ENCODE results near the gene PTPRM.
A peak's percentile ranks its signal among the peaks of the same experiment; 100 is the strongest.

The PTPRM gene

GRCh38 chr18:8194431-8194830, 627.3 kb downstream of the PTPRM start:
- H3K27ac ChIP-seq (ENCODE audit: low read length, poor library complexity, severe bottlenecking): no peak overlapping the region
- H3K9me3 ChIP-seq (ENCODE audit: control insufficient read depth, low read length): no peaks in the 10 kb centered on the region
- H2BK5ac ChIP-seq (ENCODE audit: low read depth, low read length, poor library complexity, severe bottlenecking): no peak overlapping the region
- no peak overlapping the region for H2BK120ac ChIP-seq (ENCODE audit: low read depth, low read length)
- no peak overlapping the region for H3K4me3 ChIP-seq (ENCODE audit: insufficient read depth in 1 of 2, low read depth in 1 of 2, low read length in 2 of 2)
- H2AFZ ChIP-seq (ENCODE audit: low read depth, low read length): no peak overlapping the region
- no peak overlapping the region for H2AK5ac ChIP-seq (ENCODE audit: low read length, severe bottlenecking)
- H2BK12ac ChIP-seq (ENCODE audit: low read length in 2 of 2): no peak overlapping the region
- H2BK15ac ChIP-seq (ENCODE audit: low read depth, poor library complexity, severe bottlenecking): no peak overlapping the region
- no peak overlapping the region for H3K14ac ChIP-seq (ENCODE audit: low read length in 2 of 2)
- DNase-seq: peak; percentile 14
- H3K23ac ChIP-seq (ENCODE audit: low read length in 2 of 2): no peak overlapping the region
- peaks cover 11% of the 10 kb centered on the region for H3K79me1 ChIP-seq (replicated peaks; ENCODE audit: low read length, poor library complexity, severe bottlenecking)
- H3K4me2 ChIP-seq (ENCODE audit: low read length, poor library complexity, severe bottlenecking): no peak overlapping the region
- H4K91ac ChIP-seq (ENCODE audit: low read length): no peak overlapping the region
- H3K27me3 ChIP-seq (ENCODE audit: control insufficient read depth in 1 of 2, insufficient read depth in 1 of 2, low read length in 2 of 2): no peaks in the 10 kb centered on the region
- no peak overlapping the region for H4K8ac ChIP-seq (ENCODE audit: low read length)
- WGBS: 69% methylated on average over 6 of the region's 6 CpGs
- H3K4ac ChIP-seq (ENCODE audit: low read depth in 1 of 2, low read length in 2 of 2): no peak overlapping the region
- H3K4me1 ChIP-seq (ENCODE audit: control insufficient read depth, insufficient read depth, low read depth, low read length): no peaks in the 10 kb centered on the region
- peaks cover 0 to 4% of the 10 kb centered on the region in 2 experiments for H3K36me3 ChIP-seq (ENCODE audit: control insufficient read depth in 1 of 2, insufficient read depth in 2 of 2, low read depth in 1 of 2, low read length in 2 of 2)
- no peak overlapping the region for H3K9ac ChIP-seq (ENCODE audit: low read length)
- H3K18ac ChIP-seq (ENCODE audit: low read depth in 1 of 2, low read length in 2 of 2): no peak overlapping the region

GRCh38 chr18:8196238-8196637, 629.1 kb downstream of the PTPRM start:
- Histone ChIP-seq H3K4me3 (ENCODE audit: insufficient read depth in 1 of 2, low read depth in 1 of 2, low read length in 2 of 2) (no peak overlapping the region), H4K91ac (ENCODE audit: low read length) (no peak overlapping the region), H2BK12ac (ENCODE audit: low read length in 2 of 2) (no peak overlapping the region), H3K18ac (ENCODE audit: low read depth in 1 of 2, low read length in 2 of 2) (no peak overlapping the region), H3K79me1 (replicated peaks; ENCODE audit: low read length, poor library complexity, severe bottlenecking) (peaks cover 8% of the 10 kb centered on the region), H4K8ac (ENCODE audit: low read length) (no peak overlapping the region), H2BK15ac (ENCODE audit: low read depth, poor library complexity, severe bottlenecking) (no peak overlapping the region), H3K36me3 (ENCODE audit: control insufficient read depth in 1 of 2, insufficient read depth in 2 of 2, low read depth in 1 of 2, low read length in 2 of 2) (peaks cover 0 to 8% of the 10 kb centered on the region in 2 experiments), H3K27me3 (ENCODE audit: control insufficient read depth in 1 of 2, insufficient read depth in 1 of 2, low read length in 2 of 2) (no peaks in the 10 kb centered on the region), H3K4ac (ENCODE audit: low read depth in 1 of 2, low read length in 2 of 2) (no peak overlapping the region), H3K23ac (ENCODE audit: low read length in 2 of 2) (no peak overlapping the region), H3K9me3 (ENCODE audit: control insufficient read depth, low read length) (no peaks in the 10 kb centered on the region), H3K14ac (ENCODE audit: low read length in 2 of 2) (no peak overlapping the region), H2AK5ac (ENCODE audit: low read length, severe bottlenecking) (no peak overlapping the region), H3K4me1 (ENCODE audit: control insufficient read depth, insufficient read depth, low read depth, low read length) (no peaks in the 10 kb centered on the region), H2BK5ac (ENCODE audit: low read depth, low read length, poor library complexity, severe bottlenecking) (no peak overlapping the region), H3K27ac (ENCODE audit: low read length, poor library complexity, severe bottlenecking) (no peak overlapping the region), H3K9ac (ENCODE audit: low read length) (no peak overlapping the region), H3K4me2 (ENCODE audit: low read length, poor library complexity, severe bottlenecking) (no peak overlapping the region), H2AFZ (ENCODE audit: low read depth, low read length) (no peak overlapping the region), H2BK120ac (ENCODE audit: low read depth, low read length) (no peak overlapping the region)
- WGBS: 96% methylated on average over 4 of the region's 4 CpGs
- DNase-seq: no peak

DNA sequence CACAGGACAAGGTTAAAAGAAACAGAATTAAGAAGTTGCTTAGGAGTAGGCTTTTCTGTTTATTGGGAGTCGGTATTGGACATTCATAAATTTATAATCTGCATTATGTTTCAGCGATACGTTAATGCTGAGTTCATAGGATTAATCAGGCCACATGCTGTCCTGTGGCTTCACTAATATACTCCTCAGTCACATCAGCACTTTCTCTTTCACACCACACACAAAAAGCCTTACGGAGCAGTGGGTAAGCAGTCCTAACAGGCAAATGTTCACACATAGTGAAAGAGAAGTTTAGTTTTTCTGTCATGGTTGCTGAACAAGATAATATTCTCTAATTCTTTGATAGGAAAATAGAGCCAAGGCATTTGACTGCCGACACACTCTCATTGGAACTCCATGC, 630.4 kb downstream of the PTPRM start:
- no peak for DNase-seq
- no peak overlapping the region for H3K4me3 ChIP-seq (ENCODE audit: insufficient read depth in 1 of 2, low read depth in 1 of 2, low read length in 2 of 2)
- no peak overlapping the region for H3K27ac ChIP-seq (ENCODE audit: low read length, poor library complexity, severe bottlenecking)
- H4K8ac ChIP-seq (ENCODE audit: low read length): no peak overlapping the region
- H3K4ac ChIP-seq (ENCODE audit: low read depth in 1 of 2, low read length in 2 of 2): no peak overlapping the region
- H2AFZ ChIP-seq (ENCODE audit: low read depth, low read length): no peak overlapping the region
- H2AK5ac ChIP-seq (ENCODE audit: low read length, severe bottlenecking): no peak overlapping the region
- H3K23ac ChIP-seq (ENCODE audit: low read length in 2 of 2): no peak overlapping the region
- no peak overlapping the region for H3K9ac ChIP-seq (ENCODE audit: low read length)
- peaks cover 8% of the 10 kb centered on the region for H3K79me1 ChIP-seq (replicated peaks; ENCODE audit: low read length, poor library complexity, severe bottlenecking)
- no peak overlapping the region for H3K14ac ChIP-seq (ENCODE audit: low read length in 2 of 2)
- H3K27me3 ChIP-seq (ENCODE audit: control insufficient read depth in 1 of 2, insufficient read depth in 1 of 2, low read length in 2 of 2): no peaks in the 10 kb centered on the region
- H3K4me2 ChIP-seq (ENCODE audit: low read length, poor library complexity, severe bottlenecking): no peak overlapping the region
- H4K91ac ChIP-seq (ENCODE audit: low read length): no peak overlapping the region
- H3K4me1 ChIP-seq (ENCODE audit: control insufficient read depth, insufficient read depth, low read depth, low read length): no peaks in the 10 kb centered on the region
- WGBS: 90% methylated on average over 4 of the region's 5 CpGs
- H3K9me3 ChIP-seq (ENCODE audit: control insufficient read depth, low read length): no peaks in the 10 kb centered on the region
- peaks cover 0 to 8% of the 10 kb centered on the region in 2 experiments for H3K36me3 ChIP-seq (ENCODE audit: control insufficient read depth in 1 of 2, insufficient read depth in 2 of 2, low read depth in 1 of 2, low read length in 2 of 2)
- no peak overlapping the region for H2BK5ac ChIP-seq (ENCODE audit: low read depth, low read length, poor library complexity, severe bottlenecking)
- no peak overlapping the region for H3K18ac ChIP-seq (ENCODE audit: low read depth in 1 of 2, low read length in 2 of 2)
- H2BK15ac ChIP-seq (ENCODE audit: low read depth, poor library complexity, severe bottlenecking): no peak overlapping the region
- no peak overlapping the region for H2BK120ac ChIP-seq (ENCODE audit: low read depth, low read length)
- no peak overlapping the region for H2BK12ac ChIP-seq (ENCODE audit: low read length in 2 of 2)

- Histone ChIP-seq H2BK5ac (ENCODE audit: low read depth, low read length, poor library complexity, severe bottlenecking) (no peak overlapping the region), H3K4ac (ENCODE audit: low read depth in 1 of 2, low read length in 2 of 2) (no peak overlapping the region), H3K9me3 (ENCODE audit: control insufficient read depth, low read length) (no peaks in the 10 kb centered on the region), H3K27me3 (ENCODE audit: control insufficient read depth in 1 of 2, insufficient read depth in 1 of 2, low read length in 2 of 2) (no peaks in the 10 kb centered on the region), H2AK5ac (ENCODE audit: low read length, severe bottlenecking) (no peak overlapping the region), H3K23ac (ENCODE audit: low read length in 2 of 2) (no peak overlapping the region), H2BK120ac (ENCODE audit: low read depth, low read length) (no peak overlapping the region), H4K91ac (ENCODE audit: low read length) (no peak overlapping the region), H3K9ac (ENCODE audit: low read length) (no peak overlapping the region), H3K79me1 (replicated peaks; ENCODE audit: low read length, poor library complexity, severe bottlenecking) (peaks cover 6% of the 10 kb centered on the region), H3K4me3 (ENCODE audit: insufficient read depth in 1 of 2, low read depth in 1 of 2, low read length in 2 of 2) (no peak overlapping the region), H2BK12ac (ENCODE audit: low read length in 2 of 2) (no peak overlapping the region), H3K27ac (ENCODE audit: low read length, poor library complexity, severe bottlenecking) (no peak overlapping the region), H3K4me1 (ENCODE audit: control insufficient read depth, insufficient read depth, low read depth, low read length) (peaks cover 6% of the 10 kb centered on the region), H3K36me3 (ENCODE audit: control insufficient read depth in 1 of 2, insufficient read depth in 2 of 2, low read depth in 1 of 2, low read length in 2 of 2) (peaks cover 3% of the 10 kb centered on the region in 2 experiments), H3K18ac (ENCODE audit: low read depth in 1 of 2, low read length in 2 of 2) (no peak overlapping the region), H2AFZ (ENCODE audit: low read depth, low read length) (no peak overlapping the region), H4K8ac (ENCODE audit: low read length) (no peak overlapping the region), H2BK15ac (ENCODE audit: low read depth, poor library complexity, severe bottlenecking) (no peak overlapping the region), H3K4me2 (ENCODE audit: low read length, poor library complexity, severe bottlenecking) (no peak overlapping the region), H3K14ac (ENCODE audit: low read length in 2 of 2) (no peak overlapping the region)
- DNase-seq: no peak
- 97% methylated on average over 5 of the region's 5 CpGs for WGBS
These were observed 640.9 kb downstream of the PTPRM start for GRCh38 chr18:8207996-8208395.

All from mesenchymal stem cell (in vitro differentiated cells and primary cell).